Measurements from ENCODE around the gene DUS2.

DUS2 gene

GRCh38 chr16:68086860-68087268, 63.8 kb downstream of the DUS2 start:
- Histone ChIP-seq H3K27ac (no peak overlapping the region), H3K4me3 (ENCODE audit: low read depth, low read length) (peak overlapping the region; percentile 92), H3K36me3 (replicated peaks) (no peaks in the 10 kb centered on the region), H3K27me3 (replicated peaks) (no peaks in the 10 kb centered on the region)
- TF ChIP-seq CTCF (IDR thresholded peaks at IDR 0.05; ENCODE audit: low read depth, low read length, missing control alignments): no peak
- in situ Hi-C loops (cut with HindIII; ENCODE audit: low pct_ligation_motif_present, low sequenced_read_pairs): no loop called here
- DNase-seq: no peak

GRCh38 chr16:68087688-68088087, 64.6 kb downstream of the DUS2 start:
- no peak overlapping the region for H3K27ac ChIP-seq
- H3K27me3 ChIP-seq (replicated peaks): no peaks in the 10 kb centered on the region
- no peak overlapping the region for H3K4me3 ChIP-seq (ENCODE audit: low read depth, low read length)
- no peak for TF ChIP-seq CTCF (IDR thresholded peaks at IDR 0.05; ENCODE audit: low read depth, low read length, missing control alignments)
- no peaks in the 10 kb centered on the region for H3K36me3 ChIP-seq (replicated peaks)
- in situ Hi-C loops (cut with HindIII; ENCODE audit: low pct_ligation_motif_present, low sequenced_read_pairs): no loop called here
- no peak for DNase-seq

GRCh38 chr16:68088130-68088972, 65.3 kb downstream of the DUS2 start:
- no peak for TF ChIP-seq CTCF (IDR thresholded peaks at IDR 0.05; ENCODE audit: low read depth, low read length, missing control alignments)
- Histone ChIP-seq H3K27ac (no peak overlapping the region), H3K36me3 (replicated peaks) (no peaks in the 10 kb centered on the region), H3K4me3 (ENCODE audit: low read depth, low read length) (no peak overlapping the region), H3K27me3 (replicated peaks) (no peaks in the 10 kb centered on the region)
- DNase-seq: no peak
- in situ Hi-C loops (cut with HindIII; ENCODE audit: low pct_ligation_motif_present, low sequenced_read_pairs): no loop called here

- Histone ChIP-seq H3K4me3 (ENCODE audit: low read depth, low read length) (no peak overlapping the region), H3K27ac (no peak overlapping the region), H3K27me3 (replicated peaks) (no peaks in the 10 kb centered on the region), H3K36me3 (replicated peaks) (no peaks in the 10 kb centered on the region)
- TF ChIP-seq CTCF (IDR thresholded peaks at IDR 0.05; ENCODE audit: low read depth, low read length, missing control alignments): no peak
- in situ Hi-C loops (cut with HindIII; ENCODE audit: low pct_ligation_motif_present, low sequenced_read_pairs): no loop called here
- DNase-seq: no peak
Observed at GRCh38 chr16:68089067-68089466, 66.0 kb downstream of the DUS2 start.

- Histone ChIP-seq H3K36me3 (replicated peaks) (no peaks in the 10 kb centered on the region), H3K27me3 (replicated peaks) (no peaks in the 10 kb centered on the region), H3K27ac (no peak overlapping the region), H3K4me3 (ENCODE audit: low read depth, low read length) (no peak overlapping the region)
- in situ Hi-C loops (cut with HindIII; ENCODE audit: low pct_ligation_motif_present, low sequenced_read_pairs): no loop called here
- no peak for TF ChIP-seq CTCF (IDR thresholded peaks at IDR 0.05; ENCODE audit: low read depth, low read length, missing control alignments)
- no peak for DNase-seq
Observed at GRCh38 chr16:68090130-68090529, 67.0 kb downstream of the DUS2 start.

GRCh38 chr16:68090533-68090932, 67.4 kb downstream of the DUS2 start:
- in situ Hi-C loops (cut with HindIII; ENCODE audit: low pct_ligation_motif_present, low sequenced_read_pairs): no loop called here
- H3K4me3 ChIP-seq (ENCODE audit: low read depth, low read length): no peak overlapping the region
- H3K27me3 ChIP-seq (replicated peaks): no peaks in the 10 kb centered on the region
- TF ChIP-seq CTCF (IDR thresholded peaks at IDR 0.05; ENCODE audit: low read depth, low read length, missing control alignments): no peak
- no peak for DNase-seq
- H3K27ac ChIP-seq: no peak overlapping the region
- no peaks in the 10 kb centered on the region for H3K36me3 ChIP-seq (replicated peaks)

Data from brain microvascular endothelial cell (primary cell).